Glomerular endothelial cell (primary cell): ENCODE results near the gene CRTC1. TPM values are rescaled to one million over a fixed set of nuclear protein-coding genes. Genes with fewer than 3 reads are reported as not detected.

Experiments
- DNase-seq: peaks from one replicate; pipeline ENCODE4 v3.0.0-alpha.2; 2011; ENCODE audit warnings: low read depth, low spot score; ENCODE audit errors: extremely low read depth
- total RNA-seq: library from RNA; depleted of rRNA; stranded (reverse); fragments of >200 nt; gene quantifications from 2 replicates; pipeline ENCODE4 v1.2.3, GENCODE V29; 2015

CRTC1 gene
- total RNA-seq, 1 donor from 2014 or later: 4.7 TPM

DNA sequence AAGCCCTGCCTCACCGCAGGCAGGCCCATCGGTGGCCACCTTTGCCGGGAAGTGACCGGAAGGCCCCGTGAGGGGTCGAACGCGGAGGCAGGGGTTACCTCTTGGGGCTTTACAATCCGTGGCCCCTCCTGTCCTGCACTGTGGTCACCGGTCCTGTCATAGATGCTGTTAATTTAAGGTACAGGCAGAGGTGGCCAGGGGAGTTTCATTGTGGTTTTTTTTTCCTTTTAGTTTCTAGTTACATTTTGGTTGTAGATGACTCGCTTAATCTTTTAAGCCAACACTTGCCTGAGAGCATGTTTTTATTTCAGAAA is 94.6 kb downstream of the CRTC1 start:
- DNase-seq: no peak

GRCh38 chr19:18778826-18779495 is 95.5 kb downstream of the CRTC1 start:
- DNase-seq: no peak

DNA sequence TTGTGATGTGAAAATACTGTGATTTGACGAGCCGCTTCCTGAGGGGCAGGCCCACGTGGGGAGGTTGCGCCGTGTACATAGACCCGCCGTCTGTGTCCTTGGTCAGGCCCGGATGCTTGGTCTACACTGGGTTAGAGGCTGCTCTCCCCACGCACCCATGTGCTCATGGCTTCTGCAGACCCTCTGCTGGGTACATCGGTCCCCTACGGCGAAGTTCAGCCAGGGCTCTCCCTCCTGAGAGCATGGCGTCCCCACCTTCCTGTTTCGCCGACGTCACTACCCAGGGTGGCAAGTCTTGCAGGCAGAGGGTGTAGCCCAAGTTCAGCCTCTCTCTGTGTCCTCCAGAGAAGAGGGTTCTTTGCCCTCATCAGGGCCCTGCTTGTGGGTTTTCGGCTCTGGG is 96.6 kb downstream of the CRTC1 start:
- DNase-seq: no peak

DNA sequence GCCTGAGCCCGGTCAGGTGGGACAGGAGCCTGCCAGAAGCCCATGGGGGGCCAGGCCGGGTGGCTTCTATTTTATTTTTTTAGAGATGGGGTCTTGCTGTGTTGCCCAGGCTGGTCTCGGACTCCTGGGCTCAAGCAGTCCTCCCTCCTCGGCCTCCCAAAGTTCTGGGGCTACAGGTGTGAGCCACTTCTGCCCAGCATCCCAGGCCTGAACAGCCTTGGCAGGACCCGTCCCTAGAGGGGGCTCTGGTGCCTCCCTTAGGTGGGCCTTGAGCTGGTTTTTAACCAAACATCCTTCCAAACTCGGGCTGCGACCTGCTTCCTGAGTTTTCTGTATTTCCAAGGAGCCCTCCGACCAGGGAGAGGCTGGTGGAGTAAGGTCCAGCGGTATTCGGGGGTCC is 97.2 kb downstream of the CRTC1 start:
- no peak for DNase-seq

- no peak for DNase-seq
These were observed 97.6 kb downstream of the CRTC1 start for GRCh38 chr19:18781047-18781600.

GRCh38 chr19:18781885-18782527 is 98.5 kb downstream of the CRTC1 start:
- DNase-seq: no peak

DNA sequence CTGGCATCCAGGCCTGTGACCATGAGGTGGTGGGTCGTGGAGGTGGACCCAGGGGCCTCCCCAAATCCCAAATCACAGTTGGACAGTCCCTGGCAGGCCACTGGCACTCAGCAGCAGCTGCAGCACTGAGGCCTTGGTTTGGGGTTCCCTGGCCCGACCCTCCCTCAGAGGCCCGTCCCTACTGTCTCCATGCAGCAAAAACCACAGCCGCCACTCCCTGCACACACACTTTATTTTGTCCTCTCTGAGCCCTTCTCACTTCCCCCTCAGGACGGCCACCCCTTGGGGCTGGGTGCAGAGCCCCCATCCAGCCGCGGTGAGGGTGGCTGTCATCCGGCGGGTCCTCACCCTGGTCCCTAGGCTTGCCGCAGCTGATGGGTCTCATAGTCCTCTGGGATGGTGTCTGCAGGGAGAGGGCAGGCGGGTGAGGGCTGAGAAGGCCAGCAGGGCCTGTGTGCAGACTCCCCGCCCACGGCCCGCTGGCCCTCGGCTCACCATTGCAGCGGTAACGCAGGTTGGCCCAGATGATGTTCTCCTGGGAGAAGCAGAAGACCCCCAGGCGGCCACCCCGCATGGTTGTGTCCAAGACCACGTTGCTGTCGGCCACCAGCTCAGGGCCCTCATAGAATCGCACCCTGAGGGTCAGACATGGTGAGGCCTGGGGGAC is 99.2 kb downstream of the CRTC1 start:
- no peak for DNase-seq

GRCh38 chr19:18783958-18784785 is 100.7 kb downstream of the CRTC1 start:
- DNase-seq: no peak

- no peak for DNase-seq
These were observed 101.3 kb downstream of the CRTC1 start for GRCh38 chr19:18784786-18785120.

- DNase-seq: no peak
These were observed 102.0 kb downstream of the CRTC1 start for GRCh38 chr19:18785179-18786124.

- DNase-seq: no peak
These were observed 105.3 kb downstream of the CRTC1 start for GRCh38 chr19:18788529-18789421.

GRCh38 chr19:18789422-18789869 is 106.0 kb downstream of the CRTC1 start:
- no peak for DNase-seq

DNA sequence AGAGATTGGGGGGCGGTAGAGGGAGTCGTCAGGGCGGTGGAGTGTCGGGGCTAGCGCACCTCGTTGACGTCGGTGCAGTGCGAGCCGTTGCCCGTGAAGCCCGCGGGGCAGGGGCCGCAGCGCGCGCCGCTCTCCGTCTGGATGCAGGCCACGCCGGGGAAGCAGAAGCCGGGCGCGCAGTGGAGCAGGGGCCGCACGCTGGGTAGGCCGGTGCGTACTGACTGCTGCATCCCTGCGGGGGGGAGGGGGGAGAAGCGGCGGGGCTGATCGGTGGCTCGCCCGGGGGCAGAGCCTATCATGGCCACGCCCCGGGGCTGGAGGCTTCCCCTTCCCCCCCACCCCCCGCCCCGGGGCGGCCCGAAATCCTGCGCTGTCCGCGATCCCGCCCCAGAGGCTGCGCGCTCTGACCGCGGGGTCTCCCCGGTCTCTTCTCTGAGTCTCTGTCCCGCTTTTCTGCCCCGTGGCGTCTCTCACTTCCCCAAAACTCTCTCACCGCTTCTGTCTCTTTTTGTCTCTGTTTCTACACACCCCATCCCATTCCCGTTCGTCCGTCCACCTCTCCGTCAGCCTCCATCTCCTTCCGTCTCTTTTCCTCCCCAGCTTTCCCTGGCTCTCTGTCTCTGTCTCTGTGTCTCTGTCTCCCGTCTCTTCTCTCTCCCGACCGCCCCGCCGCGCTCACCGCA is 106.5 kb downstream of the CRTC1 start:
- DNase-seq: no peak

DNA sequence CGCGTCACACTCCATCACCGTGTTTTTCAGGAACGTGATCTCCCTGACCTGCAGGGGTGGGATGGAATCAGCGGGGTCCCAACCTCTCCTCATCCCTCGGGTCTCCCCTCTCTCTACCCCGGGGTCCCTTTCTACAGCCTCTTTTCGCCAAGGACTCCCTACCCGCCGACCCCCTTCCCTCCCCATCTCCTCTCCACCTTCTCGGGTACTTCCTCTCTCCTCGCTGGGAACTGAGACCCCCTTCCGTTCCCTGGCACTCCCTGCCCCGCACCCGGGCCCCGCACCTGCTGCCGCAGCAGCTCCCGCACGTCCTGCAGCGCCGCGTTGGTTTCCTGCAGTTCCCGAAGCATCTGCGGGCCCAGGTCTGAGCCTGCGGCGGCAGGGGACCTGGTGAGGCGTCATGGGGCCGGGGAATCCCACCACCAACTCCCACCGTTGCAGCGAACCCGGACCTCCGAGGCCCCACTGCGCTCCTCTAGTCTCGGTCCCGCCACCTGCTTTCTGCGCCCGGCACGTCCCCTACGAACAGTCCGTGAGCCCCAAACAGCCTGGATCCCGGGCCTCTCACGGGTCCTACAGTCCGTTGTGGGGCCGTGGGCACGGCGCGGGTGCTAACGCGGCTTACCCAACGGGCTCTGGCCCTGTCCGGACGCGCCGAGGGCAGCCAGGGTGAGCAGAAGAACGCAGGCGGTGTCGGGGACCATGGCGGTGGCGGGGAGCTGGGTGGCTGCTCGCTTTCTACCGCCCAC is 107.3 kb downstream of the CRTC1 start, which contains the start of gene COMP:
Gene COMP (minus strand): TSS at position 740 of the 749 bp plus-strand sequence. CDS start 36 bp downstream, at position 704.
- DNase-seq: no peak

DNA sequence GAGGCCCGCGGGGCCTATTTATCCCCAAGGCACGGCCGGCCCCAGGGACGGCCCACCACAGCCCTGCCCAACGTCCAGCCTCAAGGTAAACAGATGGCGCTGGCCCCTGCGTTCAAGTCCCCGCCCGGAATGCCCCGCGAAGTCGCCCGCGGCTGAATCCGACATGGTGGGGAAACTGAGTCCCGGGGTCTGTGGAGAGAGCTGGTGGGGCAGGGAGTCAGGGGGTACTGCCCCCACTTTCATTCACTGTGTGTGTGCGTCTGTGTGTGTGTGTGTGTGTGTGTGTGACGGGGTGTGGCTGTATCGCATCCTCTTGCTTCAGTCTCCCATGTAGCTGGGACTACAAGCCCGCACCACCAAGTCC is 107.8 kb downstream of the CRTC1 start:
- no peak for DNase-seq

- no peak for DNase-seq
These were observed 109.2 kb downstream of the CRTC1 start for GRCh38 chr19:18792661-18793060.

GRCh38 chr19:18793144-18794028 is 109.9 kb downstream of the CRTC1 start:
- no peak for DNase-seq
